Liver (tissue), 9 donors: Measurements from ENCODE around the gene CYBA. TPM values are rescaled to one million over a fixed set of nuclear protein-coding genes. Genes with fewer than 3 reads are reported as not detected.

Experiments used
- DNase-seq: peaks from one replicate; pipeline ENCODE4 v3.0.0-alpha.2; 2017; ENCODE audit warnings: low spot score
- H3K27ac ChIP-seq, 2 donors: one replicate each; pipeline ENCODE4 v1.7.0; 2013; ENCODE audit warnings: inconsistent platforms in 2 of 2, low read length in 2 of 2, control low read depth in 1 of 2, low read depth in 1 of 2, mild to moderate bottlenecking in 1 of 2
- H3K27me3 ChIP-seq, 4 donors: one replicate each; pipeline versions ENCODE4 v1.6.1 to v1.7.0; 2013; ENCODE audit warnings: low read length in 3 of 4, inconsistent platforms in 1 of 4, mild to moderate bottlenecking in 1 of 4, moderate library complexity in 1 of 4; ENCODE audit not compliant: control insufficient read depth in 4 of 4, insufficient read depth in 4 of 4
- H3K36me3 ChIP-seq, 4 donors: one replicate each; pipeline versions ENCODE4 v1.6.1 to v1.7.0; 2013; ENCODE audit warnings: low read length in 3 of 4, mild to moderate bottlenecking in 3 of 4, low read depth in 1 of 4, moderate library complexity in 1 of 4; ENCODE audit not compliant: control insufficient read depth in 4 of 4, insufficient read depth in 3 of 4
- H3K4me1 ChIP-seq, 4 donors: one replicate each; pipeline versions ENCODE4 v1.6.1 to v1.7.0; 2013; ENCODE audit warnings: low read length in 3 of 4, mild to moderate bottlenecking in 3 of 4, moderate library complexity in 1 of 4; ENCODE audit not compliant: control insufficient read depth in 4 of 4, insufficient read depth in 4 of 4
- H3K4me3 ChIP-seq, 3 donors: one replicate each; pipeline versions ENCODE4 v1.6.1 to v1.7.0; 2013; ENCODE audit warnings: low read length in 3 of 3, control low read depth in 1 of 3, low read depth in 1 of 3, mild to moderate bottlenecking in 1 of 3
- H3K9ac ChIP-seq, 2 donors: one replicate each; pipeline ENCODE4 v1.7.0; 2013; ENCODE audit warnings: low read length in 2 of 2, mild to moderate bottlenecking in 2 of 2, moderate library complexity in 2 of 2, control low read depth in 1 of 2, low read depth in 1 of 2
- H3K9me3 ChIP-seq, 4 donors: one replicate each; pipeline versions ENCODE4 v1.6.1 to v1.7.0; 2013; ENCODE audit warnings: low read length in 3 of 4; ENCODE audit not compliant: control insufficient read depth in 4 of 4
- EGR1 ChIP-seq, 2 donors: IDR thresholded peaks; 2 replicates each; pipeline ENCODE4 v1.6.1; 2016 to 2018; ENCODE audit warnings: antibody characterized with exemption in 2 of 2, low read depth in 2 of 2
- FOXA1 ChIP-seq: IDR thresholded peaks from 2 replicates; pipeline ENCODE4 v1.6.1; 2016; ENCODE audit warnings: antibody characterized with exemption
- FOXA2 ChIP-seq: IDR thresholded peaks from 2 replicates; pipeline ENCODE4 v1.6.1; 2016; ENCODE audit warnings: antibody characterized with exemption
- GABPA ChIP-seq, 2 donors: IDR thresholded peaks in 1 of 2; conservative IDR thresholded peaks in 1 of 2; 2 replicates each; pipeline ENCODE4 v1.6.1; 2016; ENCODE audit warnings: antibody characterized with exemption in 2 of 2, mild to moderate bottlenecking in 1 of 2, moderate library complexity in 1 of 2
- HNF4A ChIP-seq, 2 donors: conservative IDR thresholded peaks; 2 replicates each; pipeline ENCODE4 v1.6.1; 2016; ENCODE audit warnings: antibody characterized with exemption in 2 of 2, mild to moderate bottlenecking in 2 of 2
- HNF4G ChIP-seq: IDR thresholded peaks from 2 replicates; pipeline ENCODE4 v1.6.1; 2016; ENCODE audit warnings: antibody characterized with exemption
- JUND ChIP-seq, 2 donors: IDR thresholded peaks; 2 replicates each; pipeline ENCODE4 v1.6.1; 2016; ENCODE audit warnings: antibody characterized with exemption in 2 of 2
- NR2F2 ChIP-seq: IDR thresholded peaks from 2 replicates; pipeline ENCODE4 v1.6.1; 2016; ENCODE audit warnings: antibody characterized with exemption
- RAD21 ChIP-seq, 2 donors: IDR thresholded peaks; 2 replicates each; pipeline ENCODE4 v1.6.1; 2016; ENCODE audit warnings: antibody characterized with exemption in 2 of 2, mild to moderate bottlenecking in 2 of 2
- RXRA ChIP-seq, 2 donors: IDR thresholded peaks; 2 replicates each; pipeline ENCODE4 v1.6.1; 2017 to 2018; ENCODE audit warnings: antibody characterized with exemption in 2 of 2, mild to moderate bottlenecking in 1 of 2
- SP1 ChIP-seq: IDR thresholded peaks from 2 replicates; pipeline ENCODE4 v1.6.1; 2018; ENCODE audit warnings: antibody characterized with exemption, mild to moderate bottlenecking
- TAF1 ChIP-seq: conservative IDR thresholded peaks from 2 replicates; pipeline ENCODE4 v1.6.1; 2016; ENCODE audit warnings: antibody characterized with exemption, mild to moderate bottlenecking
- YY1 ChIP-seq: IDR thresholded peaks from 2 replicates; pipeline ENCODE4 v1.6.1; 2016; ENCODE audit warnings: antibody characterized with exemption, mild to moderate bottlenecking
- WGBS: extraction: QIAGEN DNeasy Blood & Tissue Kit; methylation state at CpG from one replicate; pipeline ENCODE4 v1.1.7; 2013; 5-methylcytosine and 5-hydroxymethylcytosine counted together
- polyA plus RNA-seq, 2 donors: library from polyadenylated mRNA; stranded (reverse) in 1 of 2; unstranded in 1 of 2; fragments of 200-250 nt in 1 of 2; fragments of >200 nt in 1 of 2; fragmentation: Nextera tagmentation in 1 of 2; extraction: Ambion mirVana in 1 of 2; gene quantifications; one replicate each; pipeline versions ENCODE4 v1.2.1 to v1.2.3, GENCODE V29; 2013 to 2015
- total RNA-seq, 2 donors: library from RNA; depleted of rRNA; stranded (reverse); fragments of >200 nt; gene quantifications; one replicate each; pipeline ENCODE4 v1.2.3, GENCODE V29; 2014
- TF ChIP-seq, protein P1 (sequence below): fragments of 150-350 bp; IDR thresholded peaks from 2 replicates; pipeline ENCODE4 v1.5.1; 2017; ENCODE audit warnings: improper control_type of control experiment, low read depth, low read length; ENCODE audit not compliant: missing input control
- TF ChIP-seq, protein P2 (sequence below): IDR thresholded peaks from 2 replicates; pipeline ENCODE4 v1.6.1; 2016; ENCODE audit warnings: antibody characterized with exemption
- TF ChIP-seq, protein P3 (sequence below): IDR thresholded peaks from 2 replicates; pipeline ENCODE4 v1.6.1; 2016; ENCODE audit warnings: antibody characterized with exemption
- TF ChIP-seq, protein P4 (sequence below): IDR thresholded peaks from 2 replicates; pipeline ENCODE4 v1.6.1; 2016; ENCODE audit warnings: antibody characterized with exemption
- donor health status: healthy.
- donor health status: healthy.
- donor health status: healthy.
- donor health status: healthy.
- donor health status: healthy.

Gene CYBA
- total and polyA plus RNA-seq, 4 donors, result 39.0 to 217 (median 52.6) TPM

DNA sequence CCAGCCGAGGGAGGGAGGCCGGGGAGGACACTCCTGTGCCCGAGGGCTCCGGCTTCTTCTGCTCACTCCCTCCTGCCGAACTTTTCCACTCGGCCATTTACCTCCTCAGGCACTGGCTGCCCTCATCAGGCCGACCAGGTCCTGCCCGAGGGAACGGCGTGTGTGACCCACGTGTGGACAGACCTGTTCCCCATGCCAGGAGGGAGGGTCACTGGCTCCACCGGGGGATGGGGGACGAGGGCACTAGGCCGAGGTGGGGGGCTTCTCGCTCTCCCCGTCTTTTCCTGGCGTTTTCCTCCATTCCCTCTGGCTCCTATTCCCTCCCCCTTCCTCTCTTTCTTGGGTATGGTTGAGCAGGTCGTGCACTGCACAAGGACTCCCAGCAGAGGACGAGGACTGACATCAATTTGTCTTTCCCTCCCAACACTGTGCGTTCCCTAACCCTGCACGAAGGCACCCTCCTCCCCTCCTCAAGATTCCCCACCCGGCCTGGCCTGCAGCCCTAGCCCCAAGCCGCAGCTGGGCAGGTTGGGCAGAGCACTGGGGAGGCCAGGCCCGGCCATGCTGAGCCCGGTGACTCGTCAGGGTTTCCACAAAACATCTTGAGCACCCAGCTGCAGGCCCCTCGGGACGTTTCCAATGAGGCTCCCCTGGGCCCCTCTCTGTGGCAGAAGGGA is 15.7 kb downstream of the CYBA start (continued):
- TF ChIP-seq, protein P1, sequence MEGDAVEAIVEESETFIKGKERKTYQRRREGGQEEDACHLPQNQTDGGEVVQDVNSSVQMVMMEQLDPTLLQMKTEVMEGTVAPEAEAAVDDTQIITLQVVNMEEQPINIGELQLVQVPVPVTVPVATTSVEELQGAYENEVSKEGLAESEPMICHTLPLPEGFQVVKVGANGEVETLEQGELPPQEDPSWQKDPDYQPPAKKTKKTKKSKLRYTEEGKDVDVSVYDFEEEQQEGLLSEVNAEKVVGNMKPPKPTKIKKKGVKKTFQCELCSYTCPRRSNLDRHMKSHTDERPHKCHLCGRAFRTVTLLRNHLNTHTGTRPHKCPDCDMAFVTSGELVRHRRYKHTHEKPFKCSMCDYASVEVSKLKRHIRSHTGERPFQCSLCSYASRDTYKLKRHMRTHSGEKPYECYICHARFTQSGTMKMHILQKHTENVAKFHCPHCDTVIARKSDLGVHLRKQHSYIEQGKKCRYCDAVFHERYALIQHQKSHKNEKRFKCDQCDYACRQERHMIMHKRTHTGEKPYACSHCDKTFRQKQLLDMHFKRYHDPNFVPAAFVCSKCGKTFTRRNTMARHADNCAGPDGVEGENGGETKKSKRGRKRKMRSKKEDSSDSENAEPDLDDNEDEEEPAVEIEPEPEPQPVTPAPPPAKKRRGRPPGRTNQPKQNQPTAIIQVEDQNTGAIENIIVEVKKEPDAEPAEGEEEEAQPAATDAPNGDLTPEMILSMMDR, result no peak
- TF ChIP-seq GABPA (IDR thresholded peaks at IDR 0.05 in 1 of 2, conservative IDR thresholded peaks at IDR 0.05 in 1 of 2), result no peak
- TF ChIP-seq NR2F2, result no peak
- no peak for TF ChIP-seq FOXA1
- no peak for TF ChIP-seq YY1
- no peak for TF ChIP-seq JUND (IDR thresholded peaks at IDR 0.05)
- no peak for TF ChIP-seq SP1
- no peak for TF ChIP-seq HNF4G

DNA sequence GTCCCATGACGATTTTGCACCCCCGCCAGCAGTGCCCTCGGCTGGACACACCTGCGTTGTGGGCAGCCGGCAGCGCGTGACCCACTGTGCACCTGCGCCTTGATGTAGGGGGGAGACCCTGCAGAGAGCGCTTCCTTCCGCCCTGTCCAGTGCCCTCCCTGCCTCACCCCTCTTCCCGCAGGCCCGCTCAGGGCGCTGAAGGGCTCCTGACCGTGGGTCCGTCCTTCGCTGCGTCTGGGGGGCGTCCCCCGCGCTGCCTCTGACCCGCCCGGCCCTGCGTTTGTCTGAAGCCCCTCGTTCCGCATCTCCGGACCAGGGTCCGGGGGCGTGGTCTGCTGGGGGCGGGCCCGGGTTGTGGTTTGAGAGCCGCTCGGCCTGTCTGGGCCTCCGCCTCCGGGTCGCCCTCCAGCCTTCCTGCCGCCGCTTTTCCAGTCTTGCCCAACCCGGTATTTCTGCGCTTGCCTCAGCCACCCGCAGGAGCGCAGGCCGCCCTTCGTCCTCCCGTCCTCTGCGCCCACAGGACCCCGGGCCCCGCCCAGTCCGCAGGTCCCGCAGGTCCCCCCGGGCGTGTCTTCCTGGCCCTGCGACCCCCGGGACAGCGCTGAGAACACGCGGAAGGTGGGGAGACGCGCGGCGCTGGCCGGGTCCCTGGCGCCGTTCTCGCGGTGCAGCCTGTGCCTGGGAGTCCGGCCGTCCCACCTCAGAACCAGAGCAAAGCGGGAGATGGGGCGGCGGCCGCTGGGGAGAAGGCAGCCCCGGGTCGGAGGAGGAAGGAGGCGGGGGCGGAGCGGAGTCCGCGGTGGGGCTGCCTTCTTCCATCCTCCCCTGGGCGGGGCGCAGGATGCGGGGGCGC is 16.5 kb downstream of the CYBA start:
- Histone ChIP-seq H3K36me3 (peaks cover 10 to 28% (median 13%) of the 10 kb centered on the region in 4 donors), H3K4me1 (peaks cover 0 to 4% (median 0%) of the 10 kb centered on the region in 4 donors), H3K9ac (no peak overlapping the region), H3K27ac (no peak overlapping the region), H3K9me3 (no peaks in the 10 kb centered on the region), H3K27me3 (peaks cover 0 to 3% (median under 1%) of the 10 kb centered on the region in 4 donors), H3K4me3 (peak overlapping the region in 1 of 3 donors; percentile 38)
- TF ChIP-seq RAD21 (IDR thresholded peaks at IDR 0.05) (no peak), GABPA (IDR thresholded peaks at IDR 0.05 in 1 of 2, conservative IDR thresholded peaks at IDR 0.05 in 1 of 2) (no peak)
- TF ChIP-seq, protein P2, sequence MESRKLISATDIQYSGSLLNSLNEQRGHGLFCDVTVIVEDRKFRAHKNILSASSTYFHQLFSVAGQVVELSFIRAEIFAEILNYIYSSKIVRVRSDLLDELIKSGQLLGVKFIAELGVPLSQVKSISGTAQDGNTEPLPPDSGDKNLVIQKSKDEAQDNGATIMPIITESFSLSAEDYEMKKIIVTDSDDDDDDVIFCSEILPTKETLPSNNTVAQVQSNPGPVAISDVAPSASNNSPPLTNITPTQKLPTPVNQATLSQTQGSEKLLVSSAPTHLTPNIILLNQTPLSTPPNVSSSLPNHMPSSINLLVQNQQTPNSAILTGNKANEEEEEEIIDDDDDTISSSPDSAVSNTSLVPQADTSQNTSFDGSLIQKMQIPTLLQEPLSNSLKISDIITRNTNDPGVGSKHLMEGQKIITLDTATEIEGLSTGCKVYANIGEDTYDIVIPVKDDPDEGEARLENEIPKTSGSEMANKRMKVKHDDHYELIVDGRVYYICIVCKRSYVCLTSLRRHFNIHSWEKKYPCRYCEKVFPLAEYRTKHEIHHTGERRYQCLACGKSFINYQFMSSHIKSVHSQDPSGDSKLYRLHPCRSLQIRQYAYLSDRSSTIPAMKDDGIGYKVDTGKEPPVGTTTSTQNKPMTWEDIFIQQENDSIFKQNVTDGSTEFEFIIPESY, result no peak
- 36% methylated on average over 82 of the region's 82 CpGs for WGBS
- DNase-seq, result no peak

DNA sequence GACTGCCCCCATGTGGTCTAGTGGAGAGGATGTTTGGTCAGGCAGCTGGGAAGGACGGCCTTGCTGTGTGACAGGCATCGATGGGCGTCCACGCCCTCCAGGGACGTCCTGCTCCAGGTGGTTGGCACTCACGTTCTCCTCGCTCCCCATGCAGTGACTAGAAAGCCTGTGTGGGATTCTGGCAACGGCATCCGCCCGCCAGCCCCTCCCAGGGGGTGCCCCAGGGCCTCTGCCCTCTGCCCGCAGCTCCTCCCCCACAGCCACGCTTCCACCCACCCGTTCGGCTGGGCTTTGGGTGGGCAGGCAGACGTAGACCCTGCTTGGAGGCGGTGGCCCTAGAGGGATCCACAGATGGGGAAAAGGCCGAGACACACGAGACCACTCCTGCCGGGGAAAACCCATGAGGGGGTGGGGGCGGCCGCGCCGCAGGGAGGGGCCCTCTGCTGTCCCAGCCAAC is 17.1 kb downstream of the CYBA start:
- Histone ChIP-seq H3K36me3 (peaks cover 10 to 29% (median 13%) of the 10 kb centered on the region in 4 donors), H3K9ac (no peak overlapping the region), H3K27me3 (no peaks in the 10 kb centered on the region), H3K27ac (no peak overlapping the region), H3K4me3 (peak overlapping the region in 1 of 3 donors; percentile 38), H3K9me3 (no peaks in the 10 kb centered on the region), H3K4me1 (peaks cover 0 to 6% (median 0%) of the 10 kb centered on the region in 4 donors)
- WGBS, result 57% methylated on average over 23 of the region's 23 CpGs
- TF ChIP-seq HNF4A (conservative IDR thresholded peaks at IDR 0.05) (no peak), RXRA (IDR thresholded peaks at IDR 0.05) (no peak), RAD21 (IDR thresholded peaks at IDR 0.05) (no peak), HNF4G (no peak), TAF1 (no peak), FOXA1 (no peak), GABPA (IDR thresholded peaks at IDR 0.05 in 1 of 2, conservative IDR thresholded peaks at IDR 0.05 in 1 of 2) (no peak), EGR1 (IDR thresholded peaks at IDR 0.05; ENCODE audit: low read depth in 2 of 2) (no peak), NR2F2 (no peak), FOXA2 (no peak), YY1 (no peak), JUND (IDR thresholded peaks at IDR 0.05) (no peak)
- TF ChIP-seq, protein P3, sequence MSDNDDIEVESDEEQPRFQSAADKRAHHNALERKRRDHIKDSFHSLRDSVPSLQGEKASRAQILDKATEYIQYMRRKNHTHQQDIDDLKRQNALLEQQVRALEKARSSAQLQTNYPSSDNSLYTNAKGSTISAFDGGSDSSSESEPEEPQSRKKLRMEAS, result no peak
- TF ChIP-seq, protein P2, result no peak
- TF ChIP-seq, protein P4, sequence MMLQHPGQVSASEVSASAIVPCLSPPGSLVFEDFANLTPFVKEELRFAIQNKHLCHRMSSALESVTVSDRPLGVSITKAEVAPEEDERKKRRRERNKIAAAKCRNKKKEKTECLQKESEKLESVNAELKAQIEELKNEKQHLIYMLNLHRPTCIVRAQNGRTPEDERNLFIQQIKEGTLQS, result no peak
- DNase-seq, result no peak
